GM18499 (cell line): ENCODE data around the gene FOXL1.

ENCODE experiments used
- ATAC-seq: cut with Tn5 transposase; IDR thresholded peaks from one replicate; pipeline ENCODE4 v1.9.1; 2021; ENCODE audit warnings: moderate number of reproducible peaks; ENCODE audit not compliant: insufficient read depth, unreplicated experiment

The FOXL1 gene

GRCh38 chr16:86567701-86568581 is 10.4 kb upstream of the FOXL1 start:
- ATAC-seq: no peak

- ATAC-seq: no peak
Measured at GRCh38 chr16:86568677-86569623, 9.4 kb upstream of the FOXL1 start.

DNA sequence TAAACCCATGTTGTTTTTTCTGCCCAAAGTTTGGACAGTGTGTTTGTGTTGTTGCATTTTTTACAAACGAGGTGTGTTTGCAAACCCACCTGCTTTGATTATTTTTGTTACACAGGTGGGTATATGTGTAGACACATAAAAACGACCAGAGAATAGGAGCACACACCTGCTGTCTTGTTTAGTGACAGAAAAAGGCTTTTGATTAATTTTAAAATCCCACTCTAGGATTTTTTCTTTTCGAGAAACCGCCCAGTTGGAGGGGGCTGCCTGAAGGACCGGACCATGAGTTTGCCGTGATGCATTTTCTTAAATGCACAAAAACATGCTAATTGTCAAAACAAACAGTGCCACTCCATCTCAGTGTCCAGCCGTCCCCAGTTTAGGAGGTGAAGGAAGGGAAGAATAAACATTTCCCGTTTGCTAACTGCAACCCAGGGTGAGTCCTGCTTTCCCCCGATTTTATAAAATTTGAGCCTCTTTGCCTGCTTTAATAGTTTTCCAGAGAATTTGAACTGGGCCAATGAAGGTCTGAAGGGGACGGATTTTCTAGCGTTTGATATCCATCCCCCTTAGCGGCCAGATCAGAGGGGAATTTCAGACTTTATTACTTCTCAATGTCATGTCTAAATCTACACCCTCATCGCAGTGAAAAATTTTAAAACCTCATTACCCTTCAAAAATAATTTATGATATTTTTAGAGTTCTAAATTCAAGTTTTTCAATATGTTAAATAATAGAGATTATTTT is 8.5 kb upstream of the FOXL1 start:
- no peak for ATAC-seq

GRCh38 chr16:86570558-86571529 is 7.5 kb upstream of the FOXL1 start:
- ATAC-seq: no peak

DNA sequence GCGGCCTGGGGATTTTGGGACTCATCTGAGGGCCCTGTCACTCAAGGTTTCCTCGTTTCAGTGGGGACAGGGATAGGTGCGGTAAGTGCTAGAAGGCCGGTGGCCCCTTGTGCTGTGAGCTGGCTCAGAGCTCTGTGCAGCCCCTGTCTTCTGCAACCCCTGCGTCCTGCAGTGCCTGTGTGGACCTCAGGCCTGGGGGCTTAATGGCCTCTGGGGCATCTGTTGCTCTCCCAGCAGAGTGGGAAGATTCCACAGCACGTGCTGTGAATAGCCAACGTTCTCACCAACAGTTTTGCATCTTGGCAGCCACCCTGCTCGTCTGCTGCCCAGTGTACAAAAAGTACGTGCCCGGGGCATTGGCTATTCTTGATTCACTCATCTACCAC is 6.8 kb upstream of the FOXL1 start:
- no peak for ATAC-seq

- ATAC-seq: no peak
Measured at GRCh38 chr16:86572041-86572521, 6.3 kb upstream of the FOXL1 start.

GRCh38 chr16:86572606-86573005 is 5.7 kb upstream of the FOXL1 start:
- ATAC-seq: no peak

DNA sequence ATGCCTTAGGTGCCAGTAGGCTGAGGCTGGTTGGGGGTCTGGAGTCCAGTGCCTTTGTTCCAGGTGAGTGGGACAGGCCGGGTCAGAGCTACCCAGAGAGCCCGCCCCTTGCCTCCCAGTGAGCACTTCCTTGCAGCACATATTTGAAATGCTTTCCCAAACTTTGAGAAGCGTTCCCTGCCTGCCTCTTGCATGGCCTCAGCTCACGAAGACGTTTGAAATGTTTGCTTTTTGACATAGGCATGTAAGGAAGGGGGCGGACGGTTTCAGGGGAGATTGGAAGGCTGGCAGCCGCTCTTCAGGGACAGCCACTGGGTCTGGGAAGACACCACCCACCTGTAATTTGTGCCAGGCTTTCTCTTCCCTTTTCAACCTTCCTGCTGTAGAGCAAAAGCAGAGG is 5.1 kb upstream of the FOXL1 start:
- no peak for ATAC-seq

GRCh38 chr16:86573646-86574508 is 4.5 kb upstream of the FOXL1 start:
- ATAC-seq: no peak

GRCh38 chr16:86574646-86575045 is 3.7 kb upstream of the FOXL1 start:
- ATAC-seq: no peak

DNA sequence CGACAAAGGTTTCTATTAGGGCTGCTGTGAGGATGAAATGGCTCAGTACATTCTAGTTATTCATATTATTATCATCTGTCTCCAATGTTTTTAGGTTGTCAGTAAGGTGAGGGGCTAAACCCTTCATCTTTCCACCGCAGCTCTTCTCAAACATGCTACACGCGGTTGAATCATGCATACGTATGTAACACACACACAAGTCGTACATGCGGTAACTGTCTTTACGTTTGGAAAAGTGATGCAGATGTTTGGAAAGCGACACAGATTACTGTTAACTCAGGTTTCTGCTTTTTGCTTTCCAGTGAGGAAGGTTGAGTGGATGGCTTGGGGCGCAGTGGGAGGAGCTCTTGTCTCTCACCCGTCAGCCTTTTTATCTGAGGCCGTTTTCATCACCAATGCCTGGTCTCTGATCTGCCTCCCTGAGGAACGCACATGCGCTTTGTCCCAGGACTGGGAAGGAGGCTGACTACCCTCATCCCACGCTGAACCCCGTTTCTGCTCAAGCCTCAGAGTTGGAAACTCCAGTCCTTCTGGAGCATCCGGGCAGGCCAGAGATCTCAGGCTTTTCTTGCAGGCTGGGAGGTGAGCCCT is 3.2 kb upstream of the FOXL1 start:
- no peak for ATAC-seq

- ATAC-seq: no peak
Measured at GRCh38 chr16:86575754-86576557, 2.4 kb upstream of the FOXL1 start.

DNA sequence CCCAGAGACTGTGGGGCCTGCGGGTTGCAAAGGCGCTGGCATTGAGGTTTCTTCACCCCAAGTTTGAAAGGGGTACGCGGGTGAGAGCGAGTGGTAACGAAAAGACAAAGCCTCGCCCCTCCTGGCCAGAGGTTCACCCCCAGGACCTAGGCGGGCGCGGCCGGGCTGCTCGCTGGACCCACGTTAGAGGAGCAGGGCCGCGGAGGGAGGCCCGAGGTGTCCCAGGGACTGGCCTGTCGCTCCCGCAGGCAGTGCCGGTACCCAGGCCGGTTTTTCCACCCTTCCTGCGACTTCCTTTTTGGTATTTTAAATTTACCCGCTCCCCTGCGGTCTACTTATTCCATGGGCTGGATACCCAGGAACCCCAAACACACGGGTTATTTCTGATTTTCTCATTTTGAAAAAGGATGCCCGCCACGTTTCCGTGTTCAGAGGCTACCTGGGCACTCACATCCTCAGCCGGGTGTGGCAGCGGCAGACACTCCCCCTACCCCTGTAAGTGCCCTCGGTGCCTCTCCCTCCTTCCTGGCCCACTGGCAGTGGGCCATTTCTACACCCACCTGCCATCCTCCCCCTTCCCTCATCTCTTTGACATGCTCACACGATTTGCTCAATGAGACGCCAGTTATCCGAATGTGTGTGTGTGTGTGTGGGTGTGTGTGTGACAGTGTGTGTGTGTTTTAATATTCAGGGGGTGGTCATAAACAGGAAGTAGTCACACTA is 1.6 kb upstream of the FOXL1 start:
- no peak for ATAC-seq

GRCh38 chr16:86577314-86577971 is 906 bp upstream of the FOXL1 start:
- ATAC-seq: no peak

DNA sequence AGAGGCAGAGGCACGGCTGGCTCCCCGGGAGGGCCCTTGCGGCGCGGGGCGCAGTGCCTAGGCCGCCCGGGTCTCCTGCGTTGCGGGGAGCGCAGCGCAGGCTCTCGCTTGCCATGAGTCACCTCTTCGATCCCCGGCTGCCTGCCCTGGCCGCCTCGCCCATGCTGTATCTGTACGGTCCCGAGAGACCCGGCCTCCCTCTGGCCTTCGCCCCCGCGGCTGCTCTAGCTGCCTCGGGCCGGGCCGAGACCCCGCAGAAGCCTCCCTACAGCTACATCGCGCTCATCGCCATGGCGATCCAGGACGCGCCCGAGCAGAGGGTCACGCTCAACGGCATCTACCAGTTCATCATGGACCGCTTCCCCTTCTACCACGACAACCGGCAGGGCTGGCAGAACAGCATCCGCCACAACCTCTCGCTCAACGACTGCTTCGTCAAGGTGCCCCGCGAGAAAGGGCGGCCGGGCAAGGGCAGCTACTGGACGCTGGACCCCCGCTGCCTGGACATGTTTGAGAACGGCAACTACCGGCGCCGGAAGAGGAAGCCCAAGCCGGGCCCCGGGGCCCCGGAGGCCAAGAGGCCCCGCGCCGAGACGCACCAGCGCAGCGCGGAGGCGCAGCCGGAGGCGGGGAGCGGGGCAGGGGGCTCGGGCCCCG is 390 bp downstream of the FOXL1 start:
- ATAC-seq: no peak
